GM12878 (cell line): Measurements from ENCODE around the gene POLA2. TPM values are rescaled to one million over a fixed set of nuclear protein-coding genes. Genes with fewer than 3 reads are reported as not detected.

Experiments used
- ATAC-seq: fragments of 200-7000 bp; cut with Tn5 transposase; 3 replicates; pipeline ENCODE4 v1.9.1; 2020; ENCODE audit warnings: mild to moderate bottlenecking, moderate library complexity
- BruUV-seq: library from RNA; stranded (reverse); fragments of 400-500 nt; replicated peaks from 2 replicates; lab custom pipeline; 2021; lab: Mats Ljungman, UMichigan
- CTCF ChIA-PET: fragments of 300-600 bp; sonication (Branson Sonifier 250); formaldehyde crosslinking; extraction: SDS; loops from one replicate; lab custom pipeline; 2021; ENCODE audit warnings: inconsistent platforms; lab: Yijun Ruan, JAX
- POLR2A ChIA-PET: fragments of 350-600 bp; formaldehyde crosslinking; extraction: SDS; loops from one replicate; lab custom pipeline; 2021; ENCODE audit warnings: inconsistent platforms; lab: Charles Lee
- RAD21 ChIA-PET: fragments of 300-600 bp; sonication (Branson Sonifier 250); formaldehyde crosslinking; loops from one replicate; lab custom pipeline; 2023; ENCODE audit warnings: antibody characterized with exemption; ENCODE audit not compliant: unreplicated experiment; lab: Charles Lee
- SMC1A ChIA-PET: fragments of 300-600 bp; sonication (Branson Sonifier 250); formaldehyde crosslinking; loops from one replicate; lab custom pipeline; 2023; ENCODE audit not compliant: unreplicated experiment, uncharacterized antibody; lab: Charles Lee
- DNase-seq: peaks from one replicate; pipeline ENCODE4 v3.0.0-alpha.2; 2011; ENCODE audit warnings: low read depth, low spot score
- FAIRE-seq: peaks from 3 replicates; lab custom pipeline; 2011; peaks lifted over from hg19 to GRCh38; lab: Jason Lieb, UNC
- H2AFZ ChIP-seq: 2 replicates; pipeline ENCODE4 v1.6.0; 2011; ENCODE audit warnings: low read depth, low read length, control low read depth; ENCODE audit not compliant: control insufficient read depth
- H3K27ac ChIP-seq: 2 replicates; pipeline ENCODE4 v1.5.1; 2011; ENCODE audit warnings: control low read depth; ENCODE audit not compliant: control insufficient read depth, insufficient read depth
- H3K27me3 ChIP-seq, 2 experiments: replicated peaks in 1 of 2; 2 replicates each; pipeline versions ENCODE4 v1.6.0 to v1.6.1; 2011; ENCODE audit warnings: low read length in 1 of 2; ENCODE audit not compliant: control insufficient read depth in 2 of 2, insufficient read depth in 2 of 2
- H3K36me3 ChIP-seq, 2 experiments: 2 replicates each; pipeline ENCODE4 v1.5.1; 2011; ENCODE audit warnings: low read length in 1 of 2; ENCODE audit not compliant: control insufficient read depth in 2 of 2, insufficient read depth in 2 of 2
- H3K4me1 ChIP-seq: 2 replicates; pipeline ENCODE4 v1.6.1; 2011; ENCODE audit warnings: mild to moderate bottlenecking, low read length, moderate library complexity, mixed read lengths; ENCODE audit not compliant: control insufficient read depth, insufficient read depth
- H3K4me2 ChIP-seq: 2 replicates; pipeline ENCODE4 v1.6.0; 2011; ENCODE audit warnings: control low read depth; ENCODE audit not compliant: control insufficient read depth, insufficient read depth
- H3K4me3 ChIP-seq: fragments of 200-600 bp; sonication (generic); 2 replicates; pipeline ENCODE4 v1.5.1; 2016
- H3K79me2 ChIP-seq: 2 replicates; pipeline ENCODE4 v1.6.0; 2011; ENCODE audit warnings: low read length; ENCODE audit not compliant: control insufficient read depth, insufficient read depth
- H3K9ac ChIP-seq: 2 replicates; pipeline ENCODE4 v1.8.0; 2011; ENCODE audit warnings: low read length, control low read depth, mixed read lengths; ENCODE audit not compliant: control insufficient read depth, insufficient read depth
- H3K9me3 ChIP-seq: replicated peaks from 3 replicates; pipeline ENCODE4 v1.5.1; 2011; ENCODE audit warnings: mild to moderate bottlenecking, low read length; ENCODE audit not compliant: control insufficient read depth, insufficient read depth
- H4K20me1 ChIP-seq: 2 replicates; pipeline ENCODE4 v1.6.0; 2011; ENCODE audit not compliant: control insufficient read depth, insufficient read depth
- CBFB ChIP-seq: IDR thresholded peaks from 2 replicates; pipeline ENCODE4 v1.6.1; 2016; ENCODE audit warnings: antibody characterized with exemption, low read depth
- EP300 ChIP-seq, 2 experiments: fragments of 150-350 bp in 1 of 2; IDR thresholded peaks; 2 replicates each; pipeline ENCODE4 v1.6.1; 2011 to 2012; ENCODE audit warnings: low read depth in 2 of 2, low read length in 2 of 2, borderline replicate concordance in 1 of 2, improper control_type of control experiment in 1 of 2, inconsistent platforms in 1 of 2; ENCODE audit not compliant: control insufficient read depth in 1 of 2
- KAT2A ChIP-seq: conservative IDR thresholded peaks from 2 replicates; pipeline ENCODE4 v1.6.1; 2011; ENCODE audit warnings: low read depth, low read length; ENCODE audit not compliant: control insufficient read depth
- KDM1A ChIP-seq: fragments of 200-600 bp; sonication (generic); IDR thresholded peaks from 2 replicates; pipeline ENCODE4 v1.6.1; 2016; ENCODE audit warnings: borderline replicate concordance
- PAX8 ChIP-seq: fragments of 450-650 bp; IDR thresholded peaks from 2 replicates; pipeline ENCODE4 v1.6.1; 2017; ENCODE audit warnings: mild to moderate bottlenecking, moderate library complexity
- RCOR1 ChIP-seq: conservative IDR thresholded peaks from 2 replicates; pipeline ENCODE4 v1.6.1; 2012; ENCODE audit warnings: low read depth, low read length, improper control_type of control experiment
- SUPT20H ChIP-seq: IDR thresholded peaks from 2 replicates; pipeline ENCODE4 v1.6.1; 2011; ENCODE audit warnings: low read depth, mild to moderate bottlenecking, low read length, moderate library complexity, borderline replicate concordance; ENCODE audit not compliant: control insufficient read depth
- TCF3 ChIP-seq: IDR thresholded peaks from 2 replicates; pipeline ENCODE4 v1.6.1; 2012; ENCODE audit warnings: low read depth, mild to moderate bottlenecking, low read length, borderline replicate concordance; ENCODE audit not compliant: insufficient read depth
- TCF7 ChIP-seq: IDR thresholded peaks from 2 replicates; pipeline ENCODE4 v1.6.1; 2014; ENCODE audit warnings: antibody characterized with exemption, borderline replicate concordance
- ZBED1 ChIP-seq: IDR thresholded peaks from 2 replicates; pipeline ENCODE4 v1.6.1; 2016; ENCODE audit warnings: borderline replicate concordance
- WGBS: methylation state at CpG from one replicate; pipeline ENCODE4 v1.1.6; 2016; ENCODE audit warnings: low lambda C conversion rate; ENCODE audit not compliant: insufficient replicate concordance, insufficient coverage; ENCODE audit errors: missing lambda C conversion rate; 5-methylcytosine and 5-hydroxymethylcytosine counted together
- in situ Hi-C: fragments of 300-500 bp; cut with MboI; formaldehyde crosslinking; loops from 9 replicates; pipeline ENCODE4 v1.14.3; 2018; ENCODE audit warnings: mixed read lengths
- intact Hi-C: fragments of 100-400 bp; cut with micrococcal nuclease; formaldehyde crosslinking; loops from one replicate; pipeline ENCODE4 v1.14.2; 2022; ENCODE audit not compliant: unreplicated experiment
- polyA plus RNA-seq, 11 experiments: library from polyadenylated mRNA; depleted of rRNA in 4 of 11; unstranded in 6 of 11; stranded (reverse) in 5 of 11; fragments of >200 nt; fragmentation: Nextera tagmentation in 4 of 11; fragmentation: Illumina TruSeq in 1 of 11; extraction: Ambion mirVana in 4 of 11; extraction: Trizol in 1 of 11; gene quantifications; 1 replicate in 1 of 11; 2 replicates in 10 of 11; pipeline versions ENCODE4 v1.2.1 to v1.2.3, GENCODE V29; 2011 to 2016; ENCODE audit warnings: inconsistent platforms in 2 of 11, missing spikeins in 2 of 11, low read depth in 1 of 11
- total RNA-seq, 4 experiments: library from RNA; depleted of rRNA in 3 of 4; stranded (reverse); fragments of >200 nt in 3 of 4; fragmentation: Illumina TruSeq in 1 of 4; extraction: Trizol in 1 of 4; gene quantifications; 2 replicates each; pipeline versions ENCODE4 v1.2.1 to v1.2.3, GENCODE V29; 2013 to 2021
- TF ChIP-seq, protein P1 (sequence below): fragments of 150-350 bp; IDR thresholded peaks from 2 replicates; pipeline ENCODE4 v1.6.1; 2016; ENCODE audit warnings: low read depth, low read length
- TF ChIP-seq, protein P2 (sequence below): fragments of 450-650 bp; formaldehyde crosslinking; IDR thresholded peaks from 2 replicates; pipeline ENCODE4 v1.4.0; 2022; ENCODE audit warnings: mild to moderate bottlenecking, moderate library complexity
- TF ChIP-seq, protein P3 (sequence below): fragments of 450-650 bp; IDR thresholded peaks from 2 replicates; pipeline ENCODE4 v1.6.1; 2016; ENCODE audit warnings: mild to moderate bottlenecking

POLA2 gene
- total and polyA plus RNA-seq, 10 of the 15 experiments (the other 5 are each of a cell fraction or from before 2014, with no cell fraction given): 4.2 to 121 (median 56.2) TPM

DNA sequence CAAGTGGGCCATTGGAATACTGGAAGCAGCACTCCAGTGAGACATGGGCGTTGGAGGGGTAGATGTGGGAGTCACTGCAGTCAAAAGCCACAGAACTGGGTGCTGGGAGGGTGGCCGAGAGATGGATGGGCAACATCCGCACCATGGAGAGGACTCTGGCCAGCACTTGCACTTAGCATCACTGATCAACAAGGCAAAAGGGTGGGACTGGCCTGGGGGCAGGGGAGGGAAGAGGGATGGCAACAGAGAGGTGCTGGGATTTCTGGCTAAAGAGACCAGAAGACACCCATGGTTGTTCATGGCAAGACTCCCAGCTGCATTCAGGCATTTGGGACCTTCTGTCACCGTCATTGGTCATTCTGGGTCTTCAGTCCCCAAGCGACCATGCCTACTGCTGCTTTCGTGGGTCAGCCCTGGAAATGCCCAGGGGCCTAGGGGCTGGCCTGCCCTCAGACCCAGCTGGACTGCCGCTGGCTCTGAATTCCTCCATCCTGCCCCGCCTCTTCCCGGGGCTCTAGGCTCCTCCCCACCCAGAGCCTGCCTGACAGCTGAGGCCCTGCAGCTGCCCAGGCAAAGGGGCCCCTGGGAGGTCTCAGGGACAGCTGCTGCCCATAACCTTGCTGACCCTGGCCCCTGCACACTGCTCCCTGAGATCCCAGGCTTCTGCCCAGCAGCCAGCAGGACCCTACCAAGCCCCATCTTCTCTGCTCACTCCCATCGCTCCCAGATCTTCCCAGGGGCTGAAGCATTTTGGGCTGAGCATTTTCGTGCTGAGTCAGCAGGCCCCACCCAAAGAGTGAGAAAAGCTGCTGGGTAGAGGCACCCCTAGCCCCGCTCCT, 39.9 kb downstream of the POLA2 start (continued):
- TF ChIP-seq ZBED1: no peak
- TF ChIP-seq TCF7: no peak
- TF ChIP-seq RCOR1: no peak

DNA sequence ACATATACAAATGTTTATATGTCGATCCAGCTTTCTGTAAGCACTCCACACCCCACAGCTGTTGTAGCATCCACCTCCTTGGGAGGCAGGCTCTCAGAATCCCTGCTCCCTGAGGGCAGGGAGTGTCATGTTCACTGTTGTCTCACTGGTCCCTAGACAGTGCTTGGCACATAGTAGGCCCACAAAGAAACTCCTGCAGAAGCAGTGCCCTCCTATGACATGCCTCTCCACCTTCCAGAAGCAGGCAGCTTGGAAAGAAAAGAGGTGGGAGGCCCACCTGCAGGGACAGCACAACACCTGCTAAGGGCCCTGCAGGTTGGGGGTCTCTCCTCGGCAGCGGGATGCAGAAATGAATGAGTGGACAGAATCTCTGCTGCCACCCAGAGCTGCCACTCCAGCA, 41.8 kb downstream of the POLA2 start:
- H3K79me2 ChIP-seq: no peaks in the 10 kb centered on the region
- intact Hi-C loops (no loop called here), in situ Hi-C loops (no loop called here)
- no peak overlapping the region for H3K27ac ChIP-seq
- 0 out of 2 replicates have a peak, but pooled peaks cover 2% of the 10 kb centered on the region for H3K4me1 ChIP-seq
- no peak for DNase-seq
- BruUV-seq: no TSS peak
- ChIA-PET POLR2A (interaction anchor here (0.6 kb wide), 1 partner anchor 26 kb away, joined by 4 read pairs; no protein-coding TSS in a partner anchor), RAD21 (no interaction called here), CTCF (interaction anchor here (0.5 to 2.4 kb wide), 3 partner anchors 13 to 73 kb away, joined by 3 to 6 read pairs (median 3); no protein-coding TSS in a partner anchor), SMC1A (no interaction called here)
- H3K4me3 ChIP-seq: no peak overlapping the region
- H3K4me2 ChIP-seq: no peak overlapping the region
- no peaks in the 10 kb centered on the region for H3K9me3 ChIP-seq
- no peak overlapping the region for H2AFZ ChIP-seq
- H3K9ac ChIP-seq: no peak overlapping the region
- 90% methylated on average over 3 of the region's 3 CpGs for WGBS
- H3K36me3 ChIP-seq: peaks cover 2 to 5% of the 10 kb centered on the region in 2 experiments; a peak in 3 of 4 replicates
- no peak for FAIRE-seq
- no peaks in the 10 kb centered on the region for H3K27me3 ChIP-seq
- ATAC-seq: no peak
- no peaks in the 10 kb centered on the region for H4K20me1 ChIP-seq
- TF ChIP-seq CBFB (no peak), KDM1A (no peak), TCF3 (no peak), EP300 (IDR thresholded peaks at IDR 0.05; ENCODE audit: borderline replicate concordance in 1 of 2, control insufficient read depth in 1 of 2, low read depth in 2 of 2, low read length in 2 of 2) (no peak), KAT2A (no peak), PAX8 (no peak), SUPT20H (no peak)
- TF ChIP-seq, protein P1, sequence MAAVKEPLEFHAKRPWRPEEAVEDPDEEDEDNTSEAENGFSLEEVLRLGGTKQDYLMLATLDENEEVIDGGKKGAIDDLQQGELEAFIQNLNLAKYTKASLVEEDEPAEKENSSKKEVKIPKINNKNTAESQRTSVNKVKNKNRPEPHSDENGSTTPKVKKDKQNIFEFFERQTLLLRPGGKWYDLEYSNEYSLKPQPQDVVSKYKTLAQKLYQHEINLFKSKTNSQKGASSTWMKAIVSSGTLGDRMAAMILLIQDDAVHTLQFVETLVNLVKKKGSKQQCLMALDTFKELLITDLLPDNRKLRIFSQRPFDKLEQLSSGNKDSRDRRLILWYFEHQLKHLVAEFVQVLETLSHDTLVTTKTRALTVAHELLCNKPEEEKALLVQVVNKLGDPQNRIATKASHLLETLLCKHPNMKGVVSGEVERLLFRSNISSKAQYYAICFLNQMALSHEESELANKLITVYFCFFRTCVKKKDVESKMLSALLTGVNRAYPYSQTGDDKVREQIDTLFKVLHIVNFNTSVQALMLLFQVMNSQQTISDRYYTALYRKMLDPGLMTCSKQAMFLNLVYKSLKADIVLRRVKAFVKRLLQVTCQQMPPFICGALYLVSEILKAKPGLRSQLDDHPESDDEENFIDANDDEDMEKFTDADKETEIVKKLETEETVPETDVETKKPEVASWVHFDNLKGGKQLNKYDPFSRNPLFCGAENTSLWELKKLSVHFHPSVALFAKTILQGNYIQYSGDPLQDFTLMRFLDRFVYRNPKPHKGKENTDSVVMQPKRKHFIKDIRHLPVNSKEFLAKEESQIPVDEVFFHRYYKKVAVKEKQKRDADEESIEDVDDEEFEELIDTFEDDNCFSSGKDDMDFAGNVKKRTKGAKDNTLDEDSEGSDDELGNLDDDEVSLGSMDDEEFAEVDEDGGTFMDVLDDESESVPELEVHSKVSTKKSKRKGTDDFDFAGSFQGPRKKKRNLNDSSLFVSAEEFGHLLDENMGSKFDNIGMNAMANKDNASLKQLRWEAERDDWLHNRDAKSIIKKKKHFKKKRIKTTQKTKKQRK: no peak
- TF ChIP-seq, protein P2, sequence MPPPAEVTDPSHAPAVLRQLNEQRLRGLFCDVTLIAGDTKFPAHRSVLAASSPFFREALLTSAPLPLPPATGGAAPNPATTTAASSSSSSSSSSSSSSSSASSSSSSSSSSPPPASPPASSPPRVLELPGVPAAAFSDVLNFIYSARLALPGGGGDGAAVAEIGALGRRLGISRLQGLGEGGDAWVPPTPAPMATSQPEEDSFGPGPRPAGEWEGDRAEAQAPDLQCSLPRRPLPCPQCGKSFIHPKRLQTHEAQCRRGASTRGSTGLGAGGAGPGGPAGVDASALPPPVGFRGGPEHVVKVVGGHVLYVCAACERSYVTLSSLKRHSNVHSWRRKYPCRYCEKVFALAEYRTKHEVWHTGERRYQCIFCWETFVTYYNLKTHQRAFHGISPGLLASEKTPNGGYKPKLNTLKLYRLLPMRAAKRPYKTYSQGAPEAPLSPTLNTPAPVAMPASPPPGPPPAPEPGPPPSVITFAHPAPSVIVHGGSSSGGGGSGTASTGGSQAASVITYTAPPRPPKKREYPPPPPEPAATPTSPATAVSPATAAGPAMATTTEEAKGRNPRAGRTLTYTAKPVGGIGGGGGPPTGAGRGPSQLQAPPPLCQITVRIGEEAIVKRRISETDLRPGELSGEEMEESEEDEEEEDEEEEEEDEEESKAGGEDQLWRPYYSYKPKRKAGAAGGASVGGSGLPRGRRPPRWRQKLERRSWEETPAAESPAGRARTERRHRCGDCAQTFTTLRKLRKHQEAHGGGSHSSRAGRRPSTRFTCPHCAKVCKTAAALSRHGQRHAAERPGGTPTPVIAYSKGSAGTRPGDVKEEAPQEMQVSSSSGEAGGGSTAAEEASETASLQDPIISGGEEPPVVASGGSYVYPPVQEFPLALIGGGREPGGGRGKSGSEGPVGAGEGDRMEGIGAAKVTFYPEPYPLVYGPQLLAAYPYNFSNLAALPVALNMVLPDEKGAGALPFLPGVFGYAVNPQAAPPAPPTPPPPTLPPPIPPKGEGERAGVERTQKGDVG (CRISPR knock-in tag): no peak
- TF ChIP-seq, protein P3, sequence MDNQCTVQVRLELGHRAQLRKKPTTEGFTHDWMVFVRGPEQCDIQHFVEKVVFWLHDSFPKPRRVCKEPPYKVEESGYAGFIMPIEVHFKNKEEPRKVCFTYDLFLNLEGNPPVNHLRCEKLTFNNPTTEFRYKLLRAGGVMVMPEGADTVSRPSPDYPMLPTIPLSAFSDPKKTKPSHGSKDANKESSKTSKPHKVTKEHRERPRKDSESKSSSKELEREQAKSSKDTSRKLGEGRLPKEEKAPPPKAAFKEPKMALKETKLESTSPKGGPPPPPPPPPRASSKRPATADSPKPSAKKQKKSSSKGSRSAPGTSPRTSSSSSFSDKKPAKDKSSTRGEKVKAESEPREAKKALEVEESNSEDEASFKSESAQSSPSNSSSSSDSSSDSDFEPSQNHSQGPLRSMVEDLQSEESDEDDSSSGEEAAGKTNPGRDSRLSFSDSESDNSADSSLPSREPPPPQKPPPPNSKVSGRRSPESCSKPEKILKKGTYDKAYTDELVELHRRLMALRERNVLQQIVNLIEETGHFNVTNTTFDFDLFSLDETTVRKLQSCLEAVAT: no peak
